H1 (cell line): Measurements from ENCODE around the gene KRTAP12-4. TPM values are rescaled to one million over a fixed set of nuclear protein-coding genes. Genes with fewer than 3 reads are reported as not detected.

Experiments
- CEBPB ChIP-seq: IDR thresholded peaks from 2 replicates; pipeline ENCODE4 v1.6.1; 2012; ENCODE audit warnings: low read depth, low read length
- FOSL1 ChIP-seq: IDR thresholded peaks from 2 replicates; pipeline ENCODE4 v1.6.1; 2011; ENCODE audit warnings: mild to moderate bottlenecking, low read depth, low read length, moderate library complexity; ENCODE audit not compliant: insufficient read depth
- HDAC2 ChIP-seq, 2 experiments: fragments of 300-600 bp in 1 of 2; sonication (generic) in 1 of 2; IDR thresholded peaks; 2 replicates each; pipeline ENCODE4 v1.6.1; 2011 to 2012; ENCODE audit warnings: low read depth in 2 of 2, low read length in 2 of 2, mild to moderate bottlenecking in 2 of 2, moderate library complexity in 2 of 2, borderline replicate concordance in 1 of 2, inconsistent platforms in 1 of 2
- polyA plus RNA-seq, 7 experiments: library from polyadenylated mRNA; depleted of rRNA in 3 of 7; stranded (reverse) in 5 of 7; unstranded in 2 of 7; fragments of >200 nt in 5 of 7; fragments of 200-250 nt in 2 of 7; gene quantifications; 1 replicate in 5 of 7; 2 replicates in 1 of 7; 4 replicates in 1 of 7; pipeline versions ENCODE4 v1.2.1 to v1.2.3, GENCODE V29; 2011 to 2013; ENCODE audit warnings: missing spikeins in 2 of 7, mixed read lengths in 2 of 7
- total RNA-seq: library from RNA; stranded (reverse); fragmentation: NEBNext Ultra II Directional; extraction: Animal tissue kit (Norgen Biotek cat#: 25700); gene quantifications from 2 replicates; pipeline ENCODE4 v1.2.1, GENCODE V29; 2021
- TF ChIP-seq, protein P1 (sequence below): IDR thresholded peaks from 2 replicates; pipeline ENCODE4 v1.6.1; 2012; ENCODE audit warnings: low read length, inconsistent platforms

Gene KRTAP12-4
- total and polyA plus RNA-seq, 2 of the 8 experiments (the other 6 are each of a cell fraction or from before 2014, with no cell fraction given): not detected

DNA sequence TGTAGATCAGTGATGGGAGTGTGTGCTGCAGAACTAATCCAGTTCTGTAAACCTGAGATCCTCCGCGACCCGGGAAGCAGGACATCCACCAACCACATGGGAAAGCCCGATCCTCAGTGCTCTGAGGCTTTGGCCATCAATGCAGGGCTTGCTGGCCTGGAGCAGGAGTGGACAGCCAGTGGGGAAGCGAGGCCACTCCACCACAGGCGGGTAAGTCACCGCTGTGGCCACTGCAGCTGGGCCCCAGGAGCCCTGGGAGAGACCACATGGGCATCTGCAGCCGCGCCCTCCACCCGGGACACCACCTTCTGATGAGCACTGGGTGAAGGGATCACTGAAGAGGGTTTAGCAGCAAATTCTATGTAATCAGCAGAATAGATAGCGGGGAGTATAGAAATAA is 26.7 kb upstream of the KRTAP12-4 start (continued):
- TF ChIP-seq, protein P1, sequence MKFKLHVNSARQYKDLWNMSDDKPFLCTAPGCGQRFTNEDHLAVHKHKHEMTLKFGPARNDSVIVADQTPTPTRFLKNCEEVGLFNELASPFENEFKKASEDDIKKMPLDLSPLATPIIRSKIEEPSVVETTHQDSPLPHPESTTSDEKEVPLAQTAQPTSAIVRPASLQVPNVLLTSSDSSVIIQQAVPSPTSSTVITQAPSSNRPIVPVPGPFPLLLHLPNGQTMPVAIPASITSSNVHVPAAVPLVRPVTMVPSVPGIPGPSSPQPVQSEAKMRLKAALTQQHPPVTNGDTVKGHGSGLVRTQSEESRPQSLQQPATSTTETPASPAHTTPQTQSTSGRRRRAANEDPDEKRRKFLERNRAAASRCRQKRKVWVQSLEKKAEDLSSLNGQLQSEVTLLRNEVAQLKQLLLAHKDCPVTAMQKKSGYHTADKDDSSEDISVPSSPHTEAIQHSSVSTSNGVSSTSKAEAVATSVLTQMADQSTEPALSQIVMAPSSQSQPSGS: no peak
- TF ChIP-seq CEBPB: no peak
- TF ChIP-seq HDAC2 (IDR thresholded peaks at IDR 0.05; ENCODE audit: borderline replicate concordance in 1 of 2, low read depth in 2 of 2, low read length in 2 of 2): no peak
- no peak for TF ChIP-seq FOSL1
- TF ChIP-seq, all 59 proteins: peak for 0
